HepG2 (cell line): ENCODE results near the gene ZDHHC6. TPM values are rescaled to one million over a fixed set of nuclear protein-coding genes. Genes with fewer than 3 reads are reported as not detected.
A peak's percentile ranks its signal among the peaks of the same experiment; 100 is the strongest.

Experiments used
- ARID5B ChIP-seq: IDR thresholded peaks from 2 replicates; pipeline ENCODE4 v1.4.0; 2020; ENCODE audit warnings: mild to moderate bottlenecking, missing genetic modification reagents
- FOXC1 ChIP-seq: sonication (generic); formaldehyde crosslinking; IDR thresholded peaks from 2 replicates; pipeline ENCODE4 v1.8.0; 2022; ENCODE audit warnings: mild to moderate bottlenecking, missing genetic modification reagents, borderline replicate concordance
- HINFP ChIP-seq: sonication (generic); formaldehyde crosslinking; IDR thresholded peaks from 2 replicates; pipeline ENCODE4 v1.4.0; 2020; ENCODE audit warnings: low read depth, mild to moderate bottlenecking, missing genetic modification reagents
- NRL ChIP-seq: sonication (generic); formaldehyde crosslinking; IDR thresholded peaks from 2 replicates; pipeline ENCODE4 v1.5.0; 2020; ENCODE audit warnings: missing genetic modification reagents, mild to moderate bottlenecking, moderate library complexity, borderline replicate concordance
- POGZ ChIP-seq: sonication (generic); formaldehyde crosslinking; IDR thresholded peaks from 2 replicates; pipeline ENCODE4 v1.4.0; 2020; ENCODE audit warnings: mild to moderate bottlenecking, missing genetic modification reagents
- POLR2G ChIP-seq: fragments of 200-400 bp; formaldehyde crosslinking; IDR thresholded peaks from 2 replicates; pipeline ENCODE4 v1.6.1; 2018; ENCODE audit warnings: mild to moderate bottlenecking, low read depth, low read length, moderate library complexity
- RBFOX2 ChIP-seq: fragments of 200-400 bp; formaldehyde crosslinking; IDR thresholded peaks from 2 replicates; pipeline ENCODE4 v1.6.1; 2017; ENCODE audit warnings: low read depth, mild to moderate bottlenecking, low read length
- REST ChIP-seq, 2 experiments: IDR thresholded peaks; 2 replicates each; pipeline ENCODE4 v1.6.1; 2011 to 2012; ENCODE audit warnings: low read length in 2 of 2, borderline replicate concordance in 1 of 2, low read depth in 1 of 2, mild to moderate bottlenecking in 1 of 2, moderate library complexity in 1 of 2
- RFXAP ChIP-seq: sonication (generic); formaldehyde crosslinking; IDR thresholded peaks from 2 replicates; pipeline ENCODE4 v1.4.0; 2020; ENCODE audit warnings: missing genetic modification reagents, borderline replicate concordance
- RXRA ChIP-seq: sonication (generic); formaldehyde crosslinking; IDR thresholded peaks from 2 replicates; pipeline ENCODE4 v1.5.1; 2020; ENCODE audit warnings: missing genetic modification reagents
- SAP130 ChIP-seq: IDR thresholded peaks from 2 replicates; pipeline ENCODE4 v1.6.1; 2016; ENCODE audit warnings: low read depth
- TFAP4 ChIP-seq: sonication (generic); IDR thresholded peaks from 2 replicates; pipeline ENCODE4 v1.6.1; 2016; ENCODE audit warnings: low read depth, borderline replicate concordance
- ZNF282 ChIP-seq: fragments of 450-650 bp; IDR thresholded peaks from 2 replicates; pipeline ENCODE4 v1.6.1; 2018; ENCODE audit not compliant: partially characterized antibody
- ZNF766 ChIP-seq: sonication (generic); formaldehyde crosslinking; IDR thresholded peaks from 2 replicates; pipeline ENCODE4 v1.5.0; 2020; ENCODE audit warnings: missing genetic modification reagents, borderline replicate concordance
- ZUFSP ChIP-seq: sonication (generic); formaldehyde crosslinking; IDR thresholded peaks from 2 replicates; pipeline ENCODE4 v1.9.0; 2021; ENCODE audit warnings: missing genetic modification reagents, mild to moderate bottlenecking, borderline replicate concordance
- polyA plus RNA-seq, 8 experiments: library from polyadenylated mRNA; depleted of rRNA in 3 of 8; stranded (reverse) in 7 of 8; unstranded in 1 of 8; fragments of >200 nt; fragmentation: Illumina TruSeq in 4 of 8; extraction: Trizol in 4 of 8; gene quantifications; 2 replicates each; pipeline versions ENCODE4 v1.2.1 to v1.2.3, GENCODE V29; 2011 to 2016; ENCODE audit warnings: low read depth in 4 of 8, missing spikeins in 1 of 8, mixed read lengths in 1 of 8; ENCODE audit not compliant: insufficient read depth in 1 of 8
- total RNA-seq, 5 experiments: library from RNA; depleted of rRNA; stranded (reverse); fragments of >200 nt; fragmentation: Illumina TruSeq; extraction: Trizol; gene quantifications; 2 replicates each; pipeline ENCODE4 v1.2.3, GENCODE V29; 2016; ENCODE audit warnings: low read depth in 1 of 5

The ZDHHC6 gene
- total and polyA plus RNA-seq, 2 of the 13 experiments (the other 11 are each of a cell fraction or from before 2014, with no cell fraction given): 20.9 to 49.4 TPM

GRCh38 chr10:112383325-112383724 lies 63.4 kb downstream of the ZDHHC6 start (continued):
- TF ChIP-seq TFAP4 (0 out of 2 replicates have a peak, but pooled peaks have one; percentile 33), POLR2G (0 out of 2 replicates have a peak, but pooled peaks have one; percentile 28), POGZ (CRISPR knock-in tag) (0 out of 2 replicates have a peak, but pooled peaks have one; percentile 21), RFXAP (CRISPR knock-in tag) (no peak), RBFOX2 (no peak), REST (IDR thresholded peaks at IDR 0.05; ENCODE audit: borderline replicate concordance in 1 of 2, low read depth in 1 of 2, low read length in 2 of 2) (peak in 1 of 2 experiments; percentile 85; a peak in 2 of 4 replicates), ZNF282 (no peak), NRL (CRISPR knock-in tag) (no peak), ZUFSP (CRISPR knock-in tag) (no peak), SAP130 (CRISPR knock-in tag) (peak; percentile 69), RXRA (CRISPR knock-in tag) (peak; percentile 81; the same call in 1 of the 2 replicates), HINFP (no peak), ZNF766 (0 out of 2 replicates have a peak, but pooled peaks have one; percentile 80), ARID5B (CRISPR knock-in tag) (peak; percentile 67), FOXC1 (CRISPR knock-in tag) (no peak)
